Measurements from ENCODE around the gene HOMER1. TPM values are rescaled to one million over a fixed set of nuclear protein-coding genes. Genes with fewer than 3 reads are reported as not detected.

HOMER1 gene
- total and polyA plus RNA-seq, 9 of the 15 experiments (the other 6 are each of a cell fraction or from before 2014, with no cell fraction given) = 6.3 to 39.9 (median 9.9) TPM

DNA sequence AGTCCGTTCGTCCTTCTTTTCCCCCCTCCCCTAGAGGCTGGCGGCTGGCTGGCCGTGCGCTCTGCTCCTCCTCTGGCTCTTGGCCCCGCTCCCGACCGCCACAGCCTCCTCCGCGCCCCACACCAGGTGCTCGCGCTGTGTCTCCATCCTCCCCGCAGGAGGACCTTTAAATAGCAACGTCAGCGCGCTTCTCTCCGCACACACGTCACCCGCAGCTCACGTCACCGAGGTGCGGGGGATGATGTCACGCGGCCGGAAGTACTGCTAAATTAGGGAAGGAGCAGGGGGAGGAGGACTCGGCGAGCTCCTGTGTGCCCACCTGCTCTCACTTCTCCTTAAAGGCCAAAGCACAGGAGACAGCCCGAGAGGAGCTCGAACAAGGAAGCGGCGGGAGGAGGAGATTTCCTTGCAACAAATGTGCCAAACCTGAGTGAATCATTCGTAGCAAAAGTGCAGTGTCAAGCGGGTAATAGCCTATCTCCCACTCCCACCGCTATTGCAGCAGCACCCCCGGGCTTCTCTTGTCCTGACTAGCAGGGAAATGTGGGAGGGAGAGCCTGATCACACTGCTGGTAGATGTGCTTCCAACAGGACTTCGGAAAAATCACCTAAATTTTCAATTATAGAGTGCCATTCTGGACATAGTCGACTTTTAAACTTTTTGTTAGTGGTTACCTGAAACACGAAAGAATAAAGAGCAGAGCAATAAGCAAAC lies 614 bp upstream of the HOMER1 start (continued):
- TF ChIP-seq ZNF184 (CRISPR knock-in tag; IDR thresholded peaks at IDR 0.05) (no peak), NCOA1 (IDR thresholded peaks at IDR 0.05; ENCODE audit: low read depth) (peak; percentile 99), ZNF780A (CRISPR knock-in tag; IDR thresholded peaks at IDR 0.05) (no peak), RB1 (IDR thresholded peaks at IDR 0.05; ENCODE audit: low read depth) (peak; percentile 63), TOE1 (IDR thresholded peaks at IDR 0.05; ENCODE audit: borderline replicate concordance) (peak; percentile 64; the same call in 1 of the 2 replicates), TOE1 (CRISPR knock-in tag; IDR thresholded peaks at IDR 0.05; ENCODE audit: borderline replicate concordance, low read depth) (peak; percentile 86; the same call in 1 of the 2 replicates), JUN (IDR thresholded peaks at IDR 0.05; ENCODE audit: borderline replicate concordance, low read depth, low read length) (peak; percentile 92), JUN (CRISPR knock-in tag; IDR thresholded peaks at IDR 0.05; ENCODE audit: borderline replicate concordance) (0 out of 2 replicates have a peak, but pooled peaks have one; percentile 50), ZNF444 (CRISPR knock-in tag; IDR thresholded peaks at IDR 0.05) (no peak), ZNF274 (IDR thresholded peaks at IDR 0.05; ENCODE audit: borderline replicate concordance, low read depth, low read length) (no peak)
- TF ChIP-seq, protein P1, sequence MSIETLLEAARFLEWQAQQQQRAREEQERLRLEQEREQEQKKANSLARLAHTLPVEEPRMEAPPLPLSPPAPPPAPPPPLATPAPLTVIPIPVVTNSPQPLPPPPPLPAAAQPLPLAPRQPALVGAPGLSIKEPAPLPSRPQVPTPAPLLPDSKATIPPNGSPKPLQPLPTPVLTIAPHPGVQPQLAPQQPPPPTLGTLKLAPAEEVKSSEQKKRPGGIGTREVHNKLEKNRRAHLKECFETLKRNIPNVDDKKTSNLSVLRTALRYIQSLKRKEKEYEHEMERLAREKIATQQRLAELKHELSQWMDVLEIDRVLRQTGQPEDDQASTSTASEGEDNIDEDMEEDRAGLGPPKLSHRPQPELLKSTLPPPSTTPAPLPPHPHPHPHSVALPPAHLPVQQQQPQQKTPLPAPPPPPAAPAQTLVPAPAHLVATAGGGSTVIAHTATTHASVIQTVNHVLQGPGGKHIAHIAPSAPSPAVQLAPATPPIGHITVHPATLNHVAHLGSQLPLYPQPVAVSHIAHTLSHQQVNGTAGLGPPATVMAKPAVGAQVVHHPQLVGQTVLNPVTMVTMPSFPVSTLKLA (conservative IDR thresholded peaks at IDR 0.05) = peak; percentile 87 to 92
- TF ChIP-seq, protein P2, sequence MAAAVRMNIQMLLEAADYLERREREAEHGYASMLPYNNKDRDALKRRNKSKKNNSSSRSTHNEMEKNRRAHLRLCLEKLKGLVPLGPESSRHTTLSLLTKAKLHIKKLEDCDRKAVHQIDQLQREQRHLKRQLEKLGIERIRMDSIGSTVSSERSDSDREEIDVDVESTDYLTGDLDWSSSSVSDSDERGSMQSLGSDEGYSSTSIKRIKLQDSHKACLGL (CRISPR knock-in tag; IDR thresholded peaks at IDR 0.05; ENCODE audit: borderline replicate concordance, poor library complexity, severe bottlenecking) = no peak
- TF ChIP-seq, protein P3, sequence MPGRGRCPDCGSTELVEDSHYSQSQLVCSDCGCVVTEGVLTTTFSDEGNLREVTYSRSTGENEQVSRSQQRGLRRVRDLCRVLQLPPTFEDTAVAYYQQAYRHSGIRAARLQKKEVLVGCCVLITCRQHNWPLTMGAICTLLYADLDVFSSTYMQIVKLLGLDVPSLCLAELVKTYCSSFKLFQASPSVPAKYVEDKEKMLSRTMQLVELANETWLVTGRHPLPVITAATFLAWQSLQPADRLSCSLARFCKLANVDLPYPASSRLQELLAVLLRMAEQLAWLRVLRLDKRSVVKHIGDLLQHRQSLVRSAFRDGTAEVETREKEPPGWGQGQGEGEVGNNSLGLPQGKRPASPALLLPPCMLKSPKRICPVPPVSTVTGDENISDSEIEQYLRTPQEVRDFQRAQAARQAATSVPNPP (IDR thresholded peaks at IDR 0.05; ENCODE audit: borderline replicate concordance, insufficient read depth, insufficient read length) = no peak
- TF ChIP-seq, protein P4, sequence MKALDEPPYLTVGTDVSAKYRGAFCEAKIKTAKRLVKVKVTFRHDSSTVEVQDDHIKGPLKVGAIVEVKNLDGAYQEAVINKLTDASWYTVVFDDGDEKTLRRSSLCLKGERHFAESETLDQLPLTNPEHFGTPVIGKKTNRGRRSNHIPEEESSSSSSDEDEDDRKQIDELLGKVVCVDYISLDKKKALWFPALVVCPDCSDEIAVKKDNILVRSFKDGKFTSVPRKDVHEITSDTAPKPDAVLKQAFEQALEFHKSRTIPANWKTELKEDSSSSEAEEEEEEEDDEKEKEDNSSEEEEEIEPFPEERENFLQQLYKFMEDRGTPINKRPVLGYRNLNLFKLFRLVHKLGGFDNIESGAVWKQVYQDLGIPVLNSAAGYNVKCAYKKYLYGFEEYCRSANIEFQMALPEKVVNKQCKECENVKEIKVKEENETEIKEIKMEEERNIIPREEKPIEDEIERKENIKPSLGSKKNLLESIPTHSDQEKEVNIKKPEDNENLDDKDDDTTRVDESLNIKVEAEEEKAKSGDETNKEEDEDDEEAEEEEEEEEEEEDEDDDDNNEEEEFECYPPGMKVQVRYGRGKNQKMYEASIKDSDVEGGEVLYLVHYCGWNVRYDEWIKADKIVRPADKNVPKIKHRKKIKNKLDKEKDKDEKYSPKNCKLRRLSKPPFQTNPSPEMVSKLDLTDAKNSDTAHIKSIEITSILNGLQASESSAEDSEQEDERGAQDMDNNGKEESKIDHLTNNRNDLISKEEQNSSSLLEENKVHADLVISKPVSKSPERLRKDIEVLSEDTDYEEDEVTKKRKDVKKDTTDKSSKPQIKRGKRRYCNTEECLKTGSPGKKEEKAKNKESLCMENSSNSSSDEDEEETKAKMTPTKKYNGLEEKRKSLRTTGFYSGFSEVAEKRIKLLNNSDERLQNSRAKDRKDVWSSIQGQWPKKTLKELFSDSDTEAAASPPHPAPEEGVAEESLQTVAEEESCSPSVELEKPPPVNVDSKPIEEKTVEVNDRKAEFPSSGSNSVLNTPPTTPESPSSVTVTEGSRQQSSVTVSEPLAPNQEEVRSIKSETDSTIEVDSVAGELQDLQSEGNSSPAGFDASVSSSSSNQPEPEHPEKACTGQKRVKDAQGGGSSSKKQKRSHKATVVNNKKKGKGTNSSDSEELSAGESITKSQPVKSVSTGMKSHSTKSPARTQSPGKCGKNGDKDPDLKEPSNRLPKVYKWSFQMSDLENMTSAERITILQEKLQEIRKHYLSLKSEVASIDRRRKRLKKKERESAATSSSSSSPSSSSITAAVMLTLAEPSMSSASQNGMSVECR (CRISPR knock-in tag; IDR thresholded peaks at IDR 0.05) = peak; percentile 93
- TF ChIP-seq, protein P5, sequence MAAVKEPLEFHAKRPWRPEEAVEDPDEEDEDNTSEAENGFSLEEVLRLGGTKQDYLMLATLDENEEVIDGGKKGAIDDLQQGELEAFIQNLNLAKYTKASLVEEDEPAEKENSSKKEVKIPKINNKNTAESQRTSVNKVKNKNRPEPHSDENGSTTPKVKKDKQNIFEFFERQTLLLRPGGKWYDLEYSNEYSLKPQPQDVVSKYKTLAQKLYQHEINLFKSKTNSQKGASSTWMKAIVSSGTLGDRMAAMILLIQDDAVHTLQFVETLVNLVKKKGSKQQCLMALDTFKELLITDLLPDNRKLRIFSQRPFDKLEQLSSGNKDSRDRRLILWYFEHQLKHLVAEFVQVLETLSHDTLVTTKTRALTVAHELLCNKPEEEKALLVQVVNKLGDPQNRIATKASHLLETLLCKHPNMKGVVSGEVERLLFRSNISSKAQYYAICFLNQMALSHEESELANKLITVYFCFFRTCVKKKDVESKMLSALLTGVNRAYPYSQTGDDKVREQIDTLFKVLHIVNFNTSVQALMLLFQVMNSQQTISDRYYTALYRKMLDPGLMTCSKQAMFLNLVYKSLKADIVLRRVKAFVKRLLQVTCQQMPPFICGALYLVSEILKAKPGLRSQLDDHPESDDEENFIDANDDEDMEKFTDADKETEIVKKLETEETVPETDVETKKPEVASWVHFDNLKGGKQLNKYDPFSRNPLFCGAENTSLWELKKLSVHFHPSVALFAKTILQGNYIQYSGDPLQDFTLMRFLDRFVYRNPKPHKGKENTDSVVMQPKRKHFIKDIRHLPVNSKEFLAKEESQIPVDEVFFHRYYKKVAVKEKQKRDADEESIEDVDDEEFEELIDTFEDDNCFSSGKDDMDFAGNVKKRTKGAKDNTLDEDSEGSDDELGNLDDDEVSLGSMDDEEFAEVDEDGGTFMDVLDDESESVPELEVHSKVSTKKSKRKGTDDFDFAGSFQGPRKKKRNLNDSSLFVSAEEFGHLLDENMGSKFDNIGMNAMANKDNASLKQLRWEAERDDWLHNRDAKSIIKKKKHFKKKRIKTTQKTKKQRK (IDR thresholded peaks at IDR 0.05; ENCODE audit: borderline replicate concordance, low read depth, low read length) = no peak
